ENCODE measurements around the gene IFI27L1. TPM values are rescaled to one million over a fixed set of nuclear protein-coding genes. Genes with fewer than 3 reads are reported as not detected.

Gene IFI27L1
- polyA plus RNA-seq, 2 donors: 11.2 to 29.8 TPM

DNA sequence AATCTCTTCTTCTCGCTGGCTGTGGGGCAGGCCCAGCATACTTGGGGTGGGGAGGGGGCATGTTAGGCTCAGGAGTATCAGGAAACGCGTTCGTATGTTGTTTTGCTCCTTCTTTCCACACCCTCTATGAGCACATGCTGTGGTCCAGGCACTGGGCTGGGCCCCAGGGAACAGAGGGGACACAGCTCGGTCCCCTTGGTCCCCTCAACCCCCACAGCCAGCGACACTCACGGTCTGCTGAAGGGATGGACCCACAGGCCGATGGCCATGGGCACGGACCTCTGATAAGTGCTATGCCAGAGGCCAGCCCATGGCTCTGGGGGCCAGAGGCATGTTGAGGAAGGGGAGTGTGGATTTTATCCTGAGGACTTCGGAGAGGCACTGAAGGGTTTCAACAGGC lies 35.6 kb downstream of the IFI27L1 start:
- Histone ChIP-seq H3K4me3 (ENCODE audit: low read depth in 1 of 2, low read length in 2 of 2) (no peak overlapping the region), H3K27ac (ENCODE audit: low read depth in 2 of 2, low read length in 1 of 2) (no peak overlapping the region), H3K4me1 (ENCODE audit: control insufficient read depth in 2 of 2, insufficient read depth in 2 of 2, low read length in 1 of 2) (peaks cover 4 to 14% of the 10 kb centered on the region in 2 donors), H3K36me3 (ENCODE audit: control insufficient read depth in 2 of 2, insufficient read depth in 2 of 2, low read length in 1 of 2) (no peaks in the 10 kb centered on the region), H3K27me3 (ENCODE audit: control insufficient read depth in 1 of 2, insufficient read depth in 2 of 2, low read length in 2 of 2) (no peaks in the 10 kb centered on the region), H3K9me3 (ENCODE audit: control insufficient read depth in 2 of 2, insufficient read depth in 1 of 2, low read depth in 1 of 2, low read length in 1 of 2) (peaks cover 0 to 9% of the 10 kb centered on the region in 2 donors)
- WGBS, 2 donors: 83 to 89% methylated on average over 10 of the region's 10 CpGs

DNA sequence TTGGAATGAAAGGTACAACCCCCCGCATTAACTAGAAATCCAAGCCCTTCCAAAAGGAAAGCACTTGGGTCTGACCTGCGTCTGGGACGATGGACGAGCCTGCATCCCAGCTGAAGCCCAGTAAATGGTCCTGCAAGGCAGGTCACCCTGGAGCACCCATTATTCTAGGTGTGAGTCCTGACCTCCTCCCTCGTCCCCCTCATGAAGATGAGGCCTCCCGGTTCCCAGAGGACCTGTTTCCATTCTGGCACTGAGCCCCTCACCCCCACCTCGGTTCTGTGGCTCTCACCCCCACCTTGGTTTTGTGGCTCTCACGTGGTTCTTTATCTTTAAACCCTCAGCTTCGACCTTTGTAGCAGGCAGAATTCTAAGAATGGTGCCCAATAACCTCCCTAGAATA lies 36.7 kb downstream of the IFI27L1 start:
- Histone ChIP-seq H3K4me1 (ENCODE audit: control insufficient read depth in 2 of 2, insufficient read depth in 2 of 2, low read length in 1 of 2) (peaks cover 4 to 14% of the 10 kb centered on the region in 2 donors), H3K4me3 (ENCODE audit: low read depth in 1 of 2, low read length in 2 of 2) (no peak overlapping the region), H3K36me3 (ENCODE audit: control insufficient read depth in 2 of 2, insufficient read depth in 2 of 2, low read length in 1 of 2) (no peaks in the 10 kb centered on the region), H3K27me3 (ENCODE audit: control insufficient read depth in 1 of 2, insufficient read depth in 2 of 2, low read length in 2 of 2) (no peaks in the 10 kb centered on the region), H3K9me3 (ENCODE audit: control insufficient read depth in 2 of 2, insufficient read depth in 1 of 2, low read depth in 1 of 2, low read length in 1 of 2) (peaks cover 0 to 9% of the 10 kb centered on the region in 2 donors), H3K27ac (ENCODE audit: low read depth in 2 of 2, low read length in 1 of 2) (no peak overlapping the region)
- 75 to 76% methylated on average over 9 of the region's 9 CpGs for WGBS, 2 donors

DNA sequence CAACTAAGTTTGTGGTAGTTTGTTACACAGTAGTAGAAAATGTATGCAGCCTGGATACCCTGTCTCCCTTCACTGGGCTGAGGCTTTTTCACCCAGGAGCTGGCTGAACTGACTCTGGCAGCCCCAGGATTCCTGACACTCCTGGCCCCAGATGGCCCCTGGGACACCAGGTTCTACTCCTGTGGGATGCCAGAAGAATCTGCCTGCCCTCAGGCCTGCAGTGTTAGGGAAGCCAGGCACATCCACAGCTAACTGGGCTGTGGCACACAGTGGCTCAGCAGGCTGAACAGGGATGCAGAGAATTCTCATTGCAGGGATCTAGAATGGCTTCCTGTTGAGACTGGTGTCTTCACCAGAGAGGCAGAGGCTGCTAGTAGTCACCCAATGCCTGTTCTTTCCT lies 38.0 kb downstream of the IFI27L1 start:
- peaks cover 4 to 14% of the 10 kb centered on the region in 2 donors for H3K4me1 ChIP-seq (ENCODE audit: control insufficient read depth in 2 of 2, insufficient read depth in 2 of 2, low read length in 1 of 2)
- H3K27ac ChIP-seq (ENCODE audit: low read depth in 2 of 2, low read length in 1 of 2): no peak overlapping the region
- H3K4me3 ChIP-seq (ENCODE audit: low read depth in 1 of 2, low read length in 2 of 2): no peak overlapping the region
- no peaks in the 10 kb centered on the region for H3K27me3 ChIP-seq (ENCODE audit: control insufficient read depth in 1 of 2, insufficient read depth in 2 of 2, low read length in 2 of 2)
- H3K9me3 ChIP-seq (ENCODE audit: control insufficient read depth in 2 of 2, insufficient read depth in 1 of 2, low read depth in 1 of 2, low read length in 1 of 2): peaks cover 0 to 9% of the 10 kb centered on the region in 2 donors
- H3K36me3 ChIP-seq (ENCODE audit: control insufficient read depth in 2 of 2, insufficient read depth in 2 of 2, low read length in 1 of 2): no peaks in the 10 kb centered on the region

DNA sequence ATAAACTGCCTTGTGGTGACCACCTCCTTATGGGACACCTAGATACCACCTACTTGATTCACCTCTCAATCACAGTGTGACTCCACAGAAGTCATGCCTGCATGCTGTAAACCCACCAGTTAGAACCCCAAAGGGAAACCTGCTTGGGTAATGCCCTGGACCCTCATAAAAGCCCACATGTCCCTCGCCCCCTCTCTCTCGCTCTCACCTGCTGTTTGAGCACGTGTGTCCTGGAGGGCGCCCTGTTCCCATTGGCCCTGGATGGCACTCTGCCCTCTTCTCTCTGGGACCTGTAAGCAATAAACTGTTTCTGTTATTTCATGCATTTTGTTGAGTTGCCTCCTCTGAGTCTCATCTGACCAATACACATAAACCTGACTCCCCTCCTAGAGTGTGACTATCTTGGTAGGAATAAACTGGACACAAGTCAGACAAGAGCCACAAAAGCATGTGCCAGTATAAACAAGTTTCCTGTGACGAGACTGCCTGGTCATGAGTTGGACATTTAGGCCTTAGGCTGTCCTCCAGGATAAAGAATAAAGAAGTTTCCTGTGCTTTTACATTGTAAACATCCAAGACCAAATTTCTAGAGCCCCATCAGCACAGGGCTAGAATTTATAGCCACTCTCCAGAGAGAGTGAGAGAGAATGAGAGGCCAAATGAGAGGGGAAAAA lies 39.7 kb downstream of the IFI27L1 start:
- Histone ChIP-seq H3K27ac (ENCODE audit: low read depth in 2 of 2, low read length in 1 of 2) (no peak overlapping the region), H3K4me1 (ENCODE audit: control insufficient read depth in 2 of 2, insufficient read depth in 2 of 2, low read length in 1 of 2) (peaks cover 0 to 3% of the 10 kb centered on the region in 2 donors)
- WGBS, 2 donors: 81 to 87% methylated on average over 5 of the region's 5 CpGs

DNA sequence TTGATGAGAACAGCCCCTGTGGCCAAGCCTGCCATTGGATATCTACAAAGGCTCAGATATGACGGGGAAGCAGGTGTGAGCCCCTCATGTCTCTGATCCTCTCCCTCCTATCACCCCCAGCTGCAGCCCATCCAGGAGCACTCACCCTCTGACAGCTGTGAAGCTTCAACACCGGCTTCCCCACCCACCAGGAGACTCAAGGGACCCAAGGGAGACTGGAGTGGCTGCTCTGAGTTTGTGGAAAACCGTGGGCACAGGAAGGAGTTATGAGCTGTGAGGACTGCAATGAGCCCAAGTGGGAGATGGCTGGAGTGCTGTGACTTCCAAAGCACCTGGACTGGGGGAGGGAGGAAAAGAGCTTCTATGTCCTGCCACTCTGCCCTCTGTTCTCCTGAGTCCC lies 40.4 kb downstream of the IFI27L1 start:
- WGBS, 2 donors: 48 to 56% methylated on average over 3 of the region's 3 CpGs
- Histone ChIP-seq H3K4me3 (ENCODE audit: low read depth in 1 of 2, low read length in 2 of 2) (no peak overlapping the region), H3K4me1 (ENCODE audit: control insufficient read depth in 2 of 2, insufficient read depth in 2 of 2, low read length in 1 of 2) (no peaks in the 10 kb centered on the region), H3K27me3 (ENCODE audit: control insufficient read depth in 1 of 2, insufficient read depth in 2 of 2, low read length in 2 of 2) (no peaks in the 10 kb centered on the region), H3K9me3 (ENCODE audit: control insufficient read depth in 2 of 2, insufficient read depth in 1 of 2, low read depth in 1 of 2, low read length in 1 of 2) (peaks cover 0 to 9% of the 10 kb centered on the region in 2 donors), H3K36me3 (ENCODE audit: control insufficient read depth in 2 of 2, insufficient read depth in 2 of 2, low read length in 1 of 2) (peaks cover 0 to 3% of the 10 kb centered on the region in 2 donors), H3K27ac (ENCODE audit: low read depth in 2 of 2, low read length in 1 of 2) (no peak overlapping the region)

More for the DNA sequence above, 39.7 kb downstream of the IFI27L1 start:
- H3K9me3 ChIP-seq (ENCODE audit: control insufficient read depth in 2 of 2, insufficient read depth in 1 of 2, low read depth in 1 of 2, low read length in 1 of 2): peaks cover 0 to 9% of the 10 kb centered on the region in 2 donors
- no peak overlapping the region for H3K4me3 ChIP-seq (ENCODE audit: low read depth in 1 of 2, low read length in 2 of 2)
- H3K27me3 ChIP-seq (ENCODE audit: control insufficient read depth in 1 of 2, insufficient read depth in 2 of 2, low read length in 2 of 2): no peaks in the 10 kb centered on the region
- no peaks in the 10 kb centered on the region for H3K36me3 ChIP-seq (ENCODE audit: control insufficient read depth in 2 of 2, insufficient read depth in 2 of 2, low read length in 1 of 2)

DNA sequence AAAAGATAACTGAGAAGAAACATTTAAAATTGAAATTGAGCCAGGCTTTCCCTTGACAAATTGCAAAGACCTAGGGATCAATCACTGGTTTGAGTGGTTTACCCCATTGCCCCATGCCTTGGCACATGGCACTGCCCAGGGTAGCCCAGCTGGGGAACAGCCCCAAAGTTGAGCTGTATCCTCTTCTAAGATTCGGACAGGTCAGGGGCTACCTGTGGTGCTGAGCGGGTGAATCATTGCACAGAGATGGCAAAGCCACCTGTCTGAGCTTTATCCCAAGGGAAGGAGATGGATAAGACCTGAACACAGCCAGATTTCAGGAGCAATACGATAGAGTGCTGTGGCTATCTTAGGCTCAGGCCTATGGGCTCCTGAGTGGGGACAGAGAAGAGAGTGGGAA lies 41.3 kb downstream of the IFI27L1 start:
- WGBS, 2 donors: 65 to 91% methylated on average over 3 of the region's 3 CpGs
- no peak overlapping the region for H3K27ac ChIP-seq (ENCODE audit: low read depth in 2 of 2, low read length in 1 of 2)
- peaks cover 0 to 9% of the 10 kb centered on the region in 2 donors for H3K9me3 ChIP-seq (ENCODE audit: control insufficient read depth in 2 of 2, insufficient read depth in 1 of 2, low read depth in 1 of 2, low read length in 1 of 2)
- no peak overlapping the region for H3K4me3 ChIP-seq (ENCODE audit: low read depth in 1 of 2, low read length in 2 of 2)
- H3K27me3 ChIP-seq (ENCODE audit: control insufficient read depth in 1 of 2, insufficient read depth in 2 of 2, low read length in 2 of 2): no peaks in the 10 kb centered on the region
- peaks cover 0 to 5% of the 10 kb centered on the region in 2 donors for H3K36me3 ChIP-seq (ENCODE audit: control insufficient read depth in 2 of 2, insufficient read depth in 2 of 2, low read length in 1 of 2)
- H3K4me1 ChIP-seq (ENCODE audit: control insufficient read depth in 2 of 2, insufficient read depth in 2 of 2, low read length in 1 of 2): no peaks in the 10 kb centered on the region

DNA sequence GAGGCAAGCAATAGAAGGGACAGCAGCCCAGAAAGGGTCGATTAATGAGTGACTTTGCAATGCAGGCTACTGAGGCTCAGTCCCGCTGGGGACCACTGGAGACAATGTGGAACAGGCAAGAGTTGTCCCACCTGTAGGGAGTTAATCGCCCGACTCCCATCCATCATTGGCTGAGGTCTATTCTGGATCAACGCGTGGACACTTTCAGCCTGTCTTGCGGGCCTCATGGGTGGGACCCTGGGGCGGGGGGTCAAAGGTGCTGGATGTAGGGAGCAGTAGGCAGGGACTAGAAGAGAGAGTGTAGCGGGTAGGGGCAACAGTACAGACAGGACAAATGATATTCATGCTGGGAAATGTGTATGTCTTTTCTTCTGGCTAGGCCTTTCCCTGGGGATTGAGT lies 42.2 kb downstream of the IFI27L1 start:
- H3K9me3 ChIP-seq (ENCODE audit: control insufficient read depth in 2 of 2, insufficient read depth in 1 of 2, low read depth in 1 of 2, low read length in 1 of 2): peaks cover 0 to 9% of the 10 kb centered on the region in 2 donors
- WGBS, 2 donors: 90 to 94% methylated on average over 9 of the region's 9 CpGs

DNA sequence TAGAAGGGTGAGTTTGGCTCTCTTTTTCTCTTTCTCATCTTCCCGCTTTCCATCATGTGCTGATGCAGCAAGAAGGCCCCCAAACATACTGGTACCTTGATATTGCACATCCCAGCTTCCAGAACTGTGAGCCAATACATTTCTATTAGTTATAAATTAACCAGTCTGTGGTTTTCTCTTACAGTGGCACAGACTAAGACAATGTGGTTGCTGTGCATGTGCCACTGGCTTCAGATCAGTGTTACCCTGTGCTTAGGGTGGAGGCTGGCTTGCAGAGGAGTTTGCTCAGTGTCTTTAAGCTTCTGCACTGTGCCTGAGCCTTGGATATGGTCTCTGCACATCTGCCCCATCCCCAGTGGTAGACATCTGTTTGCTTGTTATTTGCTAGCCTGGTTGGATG lies 42.8 kb downstream of the IFI27L1 start:
- Histone ChIP-seq H3K4me1 (ENCODE audit: control insufficient read depth in 2 of 2, insufficient read depth in 2 of 2, low read length in 1 of 2) (peaks cover 0 to 4% of the 10 kb centered on the region in 2 donors), H3K4me3 (ENCODE audit: low read depth in 1 of 2, low read length in 2 of 2) (no peak overlapping the region), H3K27ac (ENCODE audit: low read depth in 2 of 2, low read length in 1 of 2) (no peak overlapping the region), H3K9me3 (ENCODE audit: control insufficient read depth in 2 of 2, insufficient read depth in 1 of 2, low read depth in 1 of 2, low read length in 1 of 2) (peaks cover 0 to 9% of the 10 kb centered on the region in 2 donors), H3K27me3 (ENCODE audit: control insufficient read depth in 1 of 2, insufficient read depth in 2 of 2, low read length in 2 of 2) (no peaks in the 10 kb centered on the region), H3K36me3 (ENCODE audit: control insufficient read depth in 2 of 2, insufficient read depth in 2 of 2, low read length in 1 of 2) (peaks cover 0 to 5% of the 10 kb centered on the region in 2 donors)
- 84 to 94% methylated on average over 1 of the region's 1 CpG for WGBS, 2 donors

More for the DNA sequence above, 42.2 kb downstream of the IFI27L1 start:
- Histone ChIP-seq H3K36me3 (ENCODE audit: control insufficient read depth in 2 of 2, insufficient read depth in 2 of 2, low read length in 1 of 2) (peaks cover 0 to 5% of the 10 kb centered on the region in 2 donors), H3K4me3 (ENCODE audit: low read depth in 1 of 2, low read length in 2 of 2) (no peak overlapping the region), H3K27me3 (ENCODE audit: control insufficient read depth in 1 of 2, insufficient read depth in 2 of 2, low read length in 2 of 2) (no peaks in the 10 kb centered on the region), H3K27ac (ENCODE audit: low read depth in 2 of 2, low read length in 1 of 2) (no peak overlapping the region), H3K4me1 (ENCODE audit: control insufficient read depth in 2 of 2, insufficient read depth in 2 of 2, low read length in 1 of 2) (peaks cover 0 to 1% of the 10 kb centered on the region in 2 donors)

DNA sequence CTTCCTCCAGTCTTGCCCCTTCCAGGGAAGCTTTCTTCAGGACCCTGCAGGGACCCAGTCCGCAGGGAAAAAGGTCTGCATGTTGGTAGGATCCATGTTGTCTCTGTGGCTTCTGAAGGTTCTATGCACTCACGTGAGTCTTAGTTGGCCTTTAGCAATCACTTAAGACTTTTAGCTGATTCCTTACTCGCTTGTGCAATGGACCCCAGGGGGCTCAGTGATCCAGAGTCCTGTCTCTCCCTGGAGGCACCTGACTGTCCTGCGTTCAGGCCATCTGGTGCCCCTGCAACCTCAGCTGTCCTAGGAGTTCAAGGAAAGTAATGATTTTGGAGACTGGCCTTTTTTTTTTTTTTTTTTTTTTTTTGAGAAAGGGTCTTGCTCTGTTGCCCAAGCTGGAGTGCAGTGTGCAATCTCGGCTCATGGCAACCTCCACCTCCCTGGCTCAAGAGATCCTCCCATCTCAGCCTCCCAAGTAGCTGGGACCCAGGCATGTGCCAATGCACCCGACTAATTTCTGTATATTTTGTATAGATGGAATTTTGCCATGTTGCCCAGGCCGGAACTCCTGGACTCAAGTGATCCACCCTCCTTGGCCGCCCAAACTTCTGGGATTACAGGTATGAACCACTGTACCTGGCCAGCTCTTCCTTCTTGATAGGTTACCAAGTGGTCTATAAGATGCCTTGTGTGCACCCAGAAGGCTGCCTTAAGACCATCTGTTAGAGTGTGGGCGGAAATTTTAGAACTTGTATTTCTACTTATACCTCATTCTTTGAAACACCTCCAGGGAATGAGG lies 43.7 kb downstream of the IFI27L1 start:
- Histone ChIP-seq H3K4me3 (ENCODE audit: low read depth in 1 of 2, low read length in 2 of 2) (no peak overlapping the region), H3K27ac (ENCODE audit: low read depth in 2 of 2, low read length in 1 of 2) (no peak overlapping the region)
- 80 to 83% methylated on average over 9 of the region's 9 CpGs for WGBS, 2 donors

More for the DNA sequence above, 43.7 kb downstream of the IFI27L1 start:
- Histone ChIP-seq H3K9me3 (ENCODE audit: control insufficient read depth in 2 of 2, insufficient read depth in 1 of 2, low read depth in 1 of 2, low read length in 1 of 2) (peaks cover 0 to 6% of the 10 kb centered on the region in 2 donors), H3K4me1 (ENCODE audit: control insufficient read depth in 2 of 2, insufficient read depth in 2 of 2, low read length in 1 of 2) (peaks cover 0 to 4% of the 10 kb centered on the region in 2 donors), H3K36me3 (ENCODE audit: control insufficient read depth in 2 of 2, insufficient read depth in 2 of 2, low read length in 1 of 2) (peaks cover 0 to 5% of the 10 kb centered on the region in 2 donors), H3K27me3 (ENCODE audit: control insufficient read depth in 1 of 2, insufficient read depth in 2 of 2, low read length in 2 of 2) (no peaks in the 10 kb centered on the region)
